ENCODE measurements around the gene CETN3.
"Not testable (repeated sequence)": the region's sequence is repeated elsewhere in the genome, so short reads cannot be mapped to it uniquely, and the experiment has no call there.

CETN3 gene

DNA sequence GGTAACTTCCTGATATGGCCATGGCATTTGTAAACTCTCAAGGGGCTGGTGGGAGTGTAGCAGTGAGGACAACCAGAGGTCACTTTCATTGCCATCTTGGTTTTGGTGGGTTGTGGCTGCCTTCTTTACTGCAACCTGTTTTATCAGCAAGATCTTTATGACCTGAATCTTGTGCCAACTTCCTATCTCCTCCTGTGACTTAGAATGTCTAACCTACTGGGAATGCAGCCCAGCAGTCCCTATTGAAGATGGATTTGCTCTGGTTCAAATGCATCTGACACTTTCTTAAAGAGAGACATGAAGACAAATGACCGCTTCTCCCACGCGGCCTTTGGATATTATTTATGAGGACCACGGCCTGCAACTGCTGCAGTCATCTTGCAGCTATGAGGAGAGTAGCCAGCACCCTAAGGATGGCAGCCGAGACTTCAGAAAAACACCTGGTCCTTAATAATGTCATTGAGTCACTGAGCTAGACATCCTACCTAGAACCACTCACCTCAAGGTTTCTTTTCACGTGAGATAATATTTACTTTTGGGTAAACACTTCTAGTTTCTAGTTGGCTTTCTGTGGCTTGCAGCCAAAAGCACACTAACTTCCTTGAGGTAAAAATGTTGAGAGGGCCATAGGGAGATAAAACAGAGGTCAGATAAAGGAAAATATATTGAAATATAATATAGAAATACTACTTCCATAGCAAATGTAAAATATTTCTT, 28.2 kb downstream of the CETN3 start:
- H3K4me1 ChIP-seq (ENCODE audit: control insufficient read depth, low read length): no peaks in the 10 kb centered on the region
- no peak overlapping the region for H3K27ac ChIP-seq (ENCODE audit: low read depth, low read length)
- H4K20me1 ChIP-seq (ENCODE audit: control insufficient read depth, insufficient read depth, low read depth, low read length): no peaks in the 10 kb centered on the region
- H3K36me3 ChIP-seq (ENCODE audit: control insufficient read depth, low read length): no peaks in the 10 kb centered on the region
- no peak overlapping the region for H3K4me2 ChIP-seq (ENCODE audit: low read length)
- H3K4me3 ChIP-seq (ENCODE audit: low read length): no peak overlapping the region
- no peaks in the 10 kb centered on the region for H3K9me2 ChIP-seq (replicated peaks; ENCODE audit: control insufficient read depth, low read length)
- TF ChIP-seq, protein P1, sequence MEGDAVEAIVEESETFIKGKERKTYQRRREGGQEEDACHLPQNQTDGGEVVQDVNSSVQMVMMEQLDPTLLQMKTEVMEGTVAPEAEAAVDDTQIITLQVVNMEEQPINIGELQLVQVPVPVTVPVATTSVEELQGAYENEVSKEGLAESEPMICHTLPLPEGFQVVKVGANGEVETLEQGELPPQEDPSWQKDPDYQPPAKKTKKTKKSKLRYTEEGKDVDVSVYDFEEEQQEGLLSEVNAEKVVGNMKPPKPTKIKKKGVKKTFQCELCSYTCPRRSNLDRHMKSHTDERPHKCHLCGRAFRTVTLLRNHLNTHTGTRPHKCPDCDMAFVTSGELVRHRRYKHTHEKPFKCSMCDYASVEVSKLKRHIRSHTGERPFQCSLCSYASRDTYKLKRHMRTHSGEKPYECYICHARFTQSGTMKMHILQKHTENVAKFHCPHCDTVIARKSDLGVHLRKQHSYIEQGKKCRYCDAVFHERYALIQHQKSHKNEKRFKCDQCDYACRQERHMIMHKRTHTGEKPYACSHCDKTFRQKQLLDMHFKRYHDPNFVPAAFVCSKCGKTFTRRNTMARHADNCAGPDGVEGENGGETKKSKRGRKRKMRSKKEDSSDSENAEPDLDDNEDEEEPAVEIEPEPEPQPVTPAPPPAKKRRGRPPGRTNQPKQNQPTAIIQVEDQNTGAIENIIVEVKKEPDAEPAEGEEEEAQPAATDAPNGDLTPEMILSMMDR (IDR thresholded peaks at IDR 0.05; ENCODE audit: low read depth, low read length, poor library complexity, severe bottlenecking): no peak
- no peak for TF ChIP-seq EZH2phosphoT487 (IDR thresholded peaks at IDR 0.05; ENCODE audit: borderline replicate concordance, low read length)
- no peaks in the 10 kb centered on the region for H3F3A ChIP-seq (ENCODE audit: control insufficient read depth, insufficient read depth)
- H3K27me3 ChIP-seq (ENCODE audit: control insufficient read depth, low read length): no peaks in the 10 kb centered on the region
- H3K9me3 ChIP-seq (ENCODE audit: control insufficient read depth, insufficient read depth, low read length): no peaks in the 10 kb centered on the region
- no peaks in the 10 kb centered on the region for H3K79me2 ChIP-seq (ENCODE audit: control insufficient read depth, low read length)

DNA sequence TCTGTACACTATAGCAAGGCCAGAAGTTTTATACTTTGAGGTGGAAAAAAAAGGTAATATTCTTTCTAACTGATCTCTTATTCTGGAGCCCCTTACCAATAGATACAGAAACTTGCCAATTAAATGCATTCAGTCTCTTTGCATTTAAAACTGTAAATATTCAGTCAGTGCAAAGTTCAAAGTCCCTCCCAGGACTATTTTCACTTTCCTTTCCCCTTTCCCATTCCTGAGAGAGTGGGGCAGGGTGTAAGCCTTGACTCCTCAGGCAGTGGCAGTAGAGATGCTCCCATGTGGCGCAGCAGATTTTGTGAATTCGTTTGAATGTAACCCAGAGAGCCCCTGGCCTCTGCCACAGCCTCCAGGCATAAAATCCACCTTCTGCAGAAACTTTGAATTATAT, 29.9 kb downstream of the CETN3 start:
- H3K9me2 ChIP-seq (replicated peaks; ENCODE audit: control insufficient read depth, low read length): no peaks in the 10 kb centered on the region
- no peaks in the 10 kb centered on the region for H3K79me2 ChIP-seq (ENCODE audit: control insufficient read depth, low read length)
- H3K27ac ChIP-seq (ENCODE audit: low read depth, low read length): no peak overlapping the region
- H3F3A ChIP-seq (ENCODE audit: control insufficient read depth, insufficient read depth): no peaks in the 10 kb centered on the region
- H3K4me3 ChIP-seq (ENCODE audit: low read length): no peak overlapping the region
- H4K20me1 ChIP-seq (ENCODE audit: control insufficient read depth, insufficient read depth, low read depth, low read length): no peaks in the 10 kb centered on the region
- no peaks in the 10 kb centered on the region for H3K36me3 ChIP-seq (ENCODE audit: control insufficient read depth, low read length)
- H3K4me2 ChIP-seq (ENCODE audit: low read length): no peak overlapping the region
- 0 out of 2 replicates have a peak, but pooled peaks cover 3% of the 10 kb centered on the region for H3K27me3 ChIP-seq (ENCODE audit: control insufficient read depth, low read length)
- no peaks in the 10 kb centered on the region for H3K4me1 ChIP-seq (ENCODE audit: control insufficient read depth, low read length)
- TF ChIP-seq, protein P1 (IDR thresholded peaks at IDR 0.05; ENCODE audit: low read depth, low read length, poor library complexity, severe bottlenecking): no peak
- TF ChIP-seq EZH2phosphoT487 (IDR thresholded peaks at IDR 0.05; ENCODE audit: borderline replicate concordance, low read length): no peak
- H3K9me3 ChIP-seq (ENCODE audit: control insufficient read depth, insufficient read depth, low read length): no peaks in the 10 kb centered on the region

DNA sequence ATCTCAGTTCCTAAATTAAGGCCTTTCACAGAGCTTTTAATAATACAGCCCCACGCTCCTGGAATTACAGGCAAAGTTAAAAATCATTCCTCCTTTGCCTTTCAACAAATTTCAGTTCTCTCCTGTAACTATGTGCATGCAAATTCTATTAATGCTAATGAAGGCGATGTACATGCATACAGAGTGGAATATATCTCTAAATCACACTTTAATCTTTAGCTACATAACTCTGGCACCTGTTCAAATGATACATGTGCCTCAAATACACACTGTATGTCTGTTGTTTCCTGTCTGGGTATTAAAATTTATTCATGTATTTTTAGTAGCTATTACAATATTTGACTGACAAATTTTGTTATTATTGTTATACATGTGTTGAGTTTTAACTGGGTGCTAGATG, 30.8 kb downstream of the CETN3 start:
- TF ChIP-seq, protein P1 (IDR thresholded peaks at IDR 0.05; ENCODE audit: low read depth, low read length, poor library complexity, severe bottlenecking): no peak
- TF ChIP-seq EZH2phosphoT487 (IDR thresholded peaks at IDR 0.05; ENCODE audit: borderline replicate concordance, low read length): no peak
- no peaks in the 10 kb centered on the region for H3F3A ChIP-seq (ENCODE audit: control insufficient read depth, insufficient read depth)
- 0 out of 2 replicates have a peak, but pooled peaks cover 3% of the 10 kb centered on the region for H3K27me3 ChIP-seq (ENCODE audit: control insufficient read depth, low read length)
- H3K27ac ChIP-seq (ENCODE audit: low read depth, low read length): no peak overlapping the region
- no peak overlapping the region for H3K4me3 ChIP-seq (ENCODE audit: low read length)
- no peaks in the 10 kb centered on the region for H4K20me1 ChIP-seq (ENCODE audit: control insufficient read depth, insufficient read depth, low read depth, low read length)
- H3K4me1 ChIP-seq (ENCODE audit: control insufficient read depth, low read length): no peaks in the 10 kb centered on the region
- no peak overlapping the region for H3K4me2 ChIP-seq (ENCODE audit: low read length)
- no peaks in the 10 kb centered on the region for H3K79me2 ChIP-seq (ENCODE audit: control insufficient read depth, low read length)
- no peaks in the 10 kb centered on the region for H3K9me2 ChIP-seq (replicated peaks; ENCODE audit: control insufficient read depth, low read length)
- no peaks in the 10 kb centered on the region for H3K9me3 ChIP-seq (ENCODE audit: control insufficient read depth, insufficient read depth, low read length)
- no peaks in the 10 kb centered on the region for H3K36me3 ChIP-seq (ENCODE audit: control insufficient read depth, low read length)

DNA sequence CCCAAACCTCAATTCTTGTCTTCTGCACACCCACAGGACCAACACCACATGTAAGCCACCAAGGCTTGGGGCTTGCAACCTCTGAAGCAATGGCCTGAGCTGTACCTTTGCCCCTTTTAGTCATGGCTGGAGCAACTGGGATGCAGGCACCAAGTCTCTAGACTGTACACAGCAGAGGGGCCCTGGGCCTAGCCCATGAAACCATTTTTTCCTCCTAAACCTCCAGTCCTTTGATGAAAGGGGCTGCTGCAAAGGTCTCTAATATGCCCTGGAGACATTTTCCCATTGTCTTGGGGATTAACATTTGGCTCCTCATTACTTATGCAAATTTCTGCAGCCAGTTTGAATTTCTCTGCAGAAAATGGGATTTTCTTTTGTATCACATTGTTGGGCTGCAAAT, 38.3 kb downstream of the CETN3 start:
- not testable (repeated sequence) for H3K79me2 ChIP-seq (ENCODE audit: control insufficient read depth, low read length); H3K4me2 ChIP-seq (ENCODE audit: low read length)

More for the DNA sequence above, 38.3 kb downstream of the CETN3 start:
- H4K20me1 ChIP-seq (ENCODE audit: control insufficient read depth, insufficient read depth, low read depth, low read length); H3K4me1 ChIP-seq (ENCODE audit: control insufficient read depth, low read length); H3K4me3 ChIP-seq (ENCODE audit: low read length); H3K9me3 ChIP-seq (ENCODE audit: control insufficient read depth, insufficient read depth, low read length); H3K9me2 ChIP-seq (replicated peaks; ENCODE audit: control insufficient read depth, low read length); H3K36me3 ChIP-seq (ENCODE audit: control insufficient read depth, low read length); H3K27ac ChIP-seq (ENCODE audit: low read depth, low read length); H3K27me3 ChIP-seq (ENCODE audit: control insufficient read depth, low read length); H3F3A ChIP-seq (ENCODE audit: control insufficient read depth, insufficient read depth): not testable (repeated sequence)
